GM13977 (cell line): ENCODE measurements around the gene CCDC88C.

ENCODE experiments used
- DNase-seq: peaks from one replicate; pipeline ENCODE4 v3.0.0; 2012; ENCODE audit warnings: low spot score
- CTCF ChIP-seq: IDR thresholded peaks from 2 replicates; pipeline ENCODE4 v1.5.1; 2012; ENCODE audit warnings: mild to moderate bottlenecking, control low read depth; ENCODE audit not compliant: insufficient read depth; ENCODE audit errors: extremely low read depth, missing control alignments
- in situ Hi-C: fragments of 300-500 bp; cut with MboI; formaldehyde crosslinking; loops from one replicate; pipeline ENCODE4 v1.12.0; 2022; ENCODE audit warnings: low sequenced_read_pairs, low pct_unique_long_range_greater_than_20kb, mixed read lengths, inconsistent platforms; ENCODE audit not compliant: unreplicated experiment

The CCDC88C gene

GRCh38 chr14:91290986-91291385 is 126.6 kb downstream of the CCDC88C start:
- TF ChIP-seq CTCF = no peak
- DNase-seq = no peak
- in situ Hi-C loops = no loop called here

- in situ Hi-C loops = loop anchor here (10.0 kb wide), 1 partner anchor 115 kb away; no protein-coding TSS in a partner anchor
These were observed 128.2 kb downstream of the CCDC88C start for GRCh38 chr14:91289464-91289863.

GRCh38 chr14:91288876-91289275 is 128.7 kb downstream of the CCDC88C start:
- no peak for TF ChIP-seq CTCF
- in situ Hi-C loops = loop anchor here (10.0 kb wide), 1 partner anchor 114 kb away; no protein-coding TSS in a partner anchor
- DNase-seq = no peak

More at GRCh38 chr14:91289464-91289863, 128.2 kb downstream of the CCDC88C start:
- no peak for TF ChIP-seq CTCF
- DNase-seq = no peak

- DNase-seq = peak; percentile 85
- in situ Hi-C loops = loop anchor here (10.0 kb wide), 1 partner anchor 112 kb away; no protein-coding TSS in a partner anchor
- peak; percentile 83 for TF ChIP-seq CTCF
These were observed 131.1 kb downstream of the CCDC88C start for GRCh38 chr14:91286530-91286937.

- no peak for TF ChIP-seq CTCF
- in situ Hi-C loops = loop anchor here (10.0 kb wide), 1 partner anchor 110 kb away; no protein-coding TSS in a partner anchor
- no peak for DNase-seq
These were observed 132.7 kb downstream of the CCDC88C start for GRCh38 chr14:91284791-91285548.

- TF ChIP-seq CTCF = no peak
- no peak for DNase-seq
- in situ Hi-C loops = loop anchor here (10.0 kb wide), 1 partner anchor 109 kb away; no protein-coding TSS in a partner anchor
These were observed 133.4 kb downstream of the CCDC88C start for GRCh38 chr14:91284146-91284790.
